Jurkat, Clone E6-1 (cell line): ENCODE measurements around the gene MRPL42.
"Not testable (repeated sequence)": the region's sequence is repeated elsewhere in the genome, so short reads cannot be mapped to it uniquely, and the experiment has no call there.

ENCODE experiments used
- DNase-seq: peaks from one replicate; pipeline ENCODE4 v3.0.0-alpha.2; 2011; ENCODE audit warnings: low read depth, low spot score
- H3K4me3 ChIP-seq: 2 replicates; pipeline ENCODE4 v1.5.1; 2011; ENCODE audit warnings: mild to moderate bottlenecking, low read length, control low read depth, moderate library complexity

MRPL42 gene

DNA sequence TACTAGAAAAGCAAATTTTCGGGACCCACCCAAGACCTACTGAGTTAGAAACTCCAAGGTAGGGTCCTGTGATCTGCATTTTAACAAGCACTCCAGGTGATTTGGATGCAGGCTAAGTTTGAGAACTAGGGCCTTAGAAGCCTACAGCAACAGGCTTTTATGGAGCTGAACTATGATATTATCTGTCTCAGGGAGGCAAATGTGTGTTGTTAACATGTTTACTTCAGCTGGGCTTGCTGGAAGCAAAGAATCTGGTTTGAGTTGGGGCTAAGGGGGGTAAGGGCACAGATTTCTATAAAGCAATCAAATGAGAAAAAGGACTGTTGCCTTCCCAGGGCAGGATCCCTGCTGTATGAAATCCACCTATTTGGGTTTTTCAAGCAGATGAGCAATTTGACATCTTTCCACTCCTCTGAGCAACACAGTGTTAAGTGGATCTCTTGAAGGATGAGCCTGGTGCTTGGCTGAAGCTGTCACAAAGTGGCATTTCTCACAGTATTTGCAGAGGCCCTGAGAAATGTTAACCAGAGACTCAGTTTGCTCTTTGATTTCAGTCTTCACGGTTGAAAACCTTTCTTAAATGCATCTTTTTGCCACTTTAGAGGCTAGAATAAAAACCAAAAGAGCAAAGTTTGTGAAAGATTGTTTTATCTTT is 68.9 kb downstream of the MRPL42 start:
- H3K4me3 ChIP-seq: no peak overlapping the region
- DNase-seq: no peak

DNA sequence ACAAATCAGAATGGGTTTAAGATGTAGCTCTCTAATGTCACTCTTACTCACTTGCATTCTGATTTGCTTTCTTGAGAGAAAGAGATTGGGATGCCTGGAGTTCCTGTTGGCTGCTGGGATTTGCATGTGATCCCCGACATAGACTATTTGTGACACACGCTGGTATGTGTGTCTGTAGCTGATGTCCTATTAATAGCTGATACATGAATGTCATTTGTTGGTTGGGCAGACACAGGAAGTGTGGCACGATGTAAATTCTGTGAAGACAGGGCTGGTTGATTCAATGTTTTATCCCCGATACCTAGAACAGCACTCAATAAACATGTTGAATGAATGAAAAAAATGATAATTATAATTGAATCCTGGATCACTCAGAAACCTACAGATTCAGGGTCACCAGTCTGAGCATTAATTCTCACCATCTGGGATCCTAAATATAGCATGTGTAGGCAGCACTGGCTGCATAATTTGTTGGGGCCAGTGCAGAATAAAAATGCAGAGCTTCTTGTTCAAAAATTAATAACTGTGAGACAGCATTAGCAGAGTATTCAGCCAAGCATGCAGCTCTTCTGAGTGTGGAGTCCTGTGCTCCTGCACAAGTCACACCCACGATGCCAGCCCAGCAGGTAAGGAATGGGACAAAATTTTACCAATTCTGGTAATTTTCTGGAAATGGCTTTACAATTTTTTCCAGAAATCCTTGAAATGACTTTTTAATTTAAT is 69.6 kb downstream of the MRPL42 start:
- no peak for DNase-seq
- H3K4me3 ChIP-seq: no peak overlapping the region

DNA sequence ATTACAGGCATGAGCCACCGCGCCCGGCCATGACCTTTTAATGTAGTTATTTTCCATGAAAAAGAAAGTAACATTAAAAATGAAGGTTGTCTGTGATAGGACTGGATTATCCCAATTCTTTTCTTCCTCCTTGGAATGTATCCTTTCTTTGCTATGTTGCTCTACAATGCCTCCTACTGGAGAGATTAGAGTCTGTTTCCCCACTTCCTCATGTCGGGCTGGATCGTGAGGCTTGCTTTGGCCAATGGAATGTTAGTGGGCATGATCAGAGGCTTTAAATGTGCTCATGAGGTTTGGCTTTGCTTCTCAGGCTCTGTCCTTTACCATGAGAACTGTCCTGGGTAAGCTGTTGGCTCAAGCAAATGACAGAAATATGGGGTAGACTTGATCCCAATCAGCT is 70.5 kb downstream of the MRPL42 start:
- H3K4me3 ChIP-seq: no peak overlapping the region
- no peak for DNase-seq

DNA sequence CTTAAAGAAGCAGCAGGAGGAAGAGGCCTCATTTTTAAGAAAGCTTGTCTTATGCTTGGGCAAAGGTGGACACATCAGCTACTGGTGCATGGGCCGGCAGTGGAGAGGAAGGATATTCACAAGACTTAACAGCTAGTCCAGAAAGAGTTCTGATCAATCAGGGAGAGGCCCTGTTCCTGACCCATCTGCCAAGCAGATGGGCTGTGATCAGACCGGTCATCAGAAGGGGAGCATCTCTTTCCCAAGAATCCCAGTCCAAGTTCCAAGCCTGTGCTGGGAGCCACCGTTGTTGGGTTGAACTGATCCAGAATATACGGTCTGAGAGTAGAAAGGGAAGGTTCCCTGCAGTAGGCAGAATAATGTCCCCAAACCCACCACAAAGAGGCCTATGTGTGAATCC is 72.5 kb downstream of the MRPL42 start:
- no peak for DNase-seq

DNA sequence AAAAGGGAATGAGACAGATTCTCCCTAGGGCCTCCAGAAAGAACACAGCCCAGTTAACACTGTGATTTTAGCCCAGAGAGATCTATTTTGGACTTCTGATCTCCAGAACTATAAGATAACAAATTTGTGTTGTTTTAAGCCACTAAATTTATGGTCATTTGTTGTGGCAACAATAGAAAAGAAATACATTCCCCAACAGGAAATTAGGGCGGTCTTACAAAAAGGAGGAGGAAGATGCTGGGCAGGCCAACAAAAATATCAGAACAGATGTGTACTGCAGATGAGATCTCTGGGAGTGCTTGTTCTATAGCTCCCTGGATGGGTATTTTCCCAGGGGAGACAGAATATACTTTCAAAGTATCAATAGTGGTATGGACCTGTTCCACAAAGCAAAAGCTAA is 73.2 kb downstream of the MRPL42 start:
- no peak overlapping the region for H3K4me3 ChIP-seq
- no peak for DNase-seq

More for the DNA sequence above, 72.5 kb downstream of the MRPL42 start:
- H3K4me3 ChIP-seq: no peak overlapping the region

DNA sequence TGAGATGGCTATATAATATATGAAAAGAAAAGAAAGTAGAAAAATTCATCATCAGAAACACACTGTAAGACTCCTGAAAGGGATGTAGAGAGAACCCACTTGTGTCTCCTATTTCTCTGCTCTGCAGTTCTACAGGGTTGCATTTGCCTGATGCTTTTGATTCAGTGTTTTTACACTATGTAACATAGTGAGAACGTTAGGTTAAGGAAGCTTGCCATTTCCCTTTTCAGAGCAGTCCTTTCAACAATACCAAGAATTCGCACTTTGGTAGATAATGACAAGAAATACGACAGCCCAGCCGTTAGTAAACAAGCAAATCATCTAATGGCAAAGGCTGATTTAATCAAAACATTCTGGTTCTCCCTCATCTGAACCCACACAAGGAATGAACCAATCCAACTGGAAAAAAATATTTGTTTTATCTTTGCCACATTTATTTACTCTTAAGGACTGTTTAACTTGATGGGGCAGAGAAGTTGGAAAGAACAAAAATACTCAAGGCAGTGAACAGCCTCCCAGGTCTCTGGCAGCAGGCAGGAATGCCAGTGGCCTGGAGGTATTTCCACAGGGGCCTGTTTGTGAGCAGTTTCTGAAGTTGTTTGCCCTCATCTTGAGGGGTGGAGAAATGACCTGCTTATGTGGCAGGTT is 74.4 kb downstream of the MRPL42 start:
- no peak for DNase-seq
- no peak overlapping the region for H3K4me3 ChIP-seq

DNA sequence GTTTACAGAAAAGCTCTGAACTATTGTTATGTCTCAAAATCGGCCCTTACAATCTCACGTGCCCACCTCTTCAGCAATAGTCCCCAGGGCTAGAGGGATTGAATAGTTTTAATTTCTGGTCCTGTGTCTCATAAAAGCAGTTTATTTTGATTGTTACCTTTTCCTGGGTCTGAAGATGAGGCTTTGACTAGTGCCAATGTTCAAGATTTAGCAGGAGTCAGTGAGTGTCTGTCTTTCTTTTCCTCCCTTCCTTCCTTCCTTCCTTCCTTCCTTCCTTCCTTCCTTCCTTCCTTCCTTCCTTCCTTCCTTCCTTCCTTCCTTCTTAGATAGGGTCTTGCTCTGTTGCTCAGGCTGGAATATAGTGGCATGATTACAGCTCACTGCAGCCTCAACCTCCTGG is 80.5 kb downstream of the MRPL42 start:
- H3K4me3 ChIP-seq: no peak overlapping the region
- no peak for DNase-seq

DNA sequence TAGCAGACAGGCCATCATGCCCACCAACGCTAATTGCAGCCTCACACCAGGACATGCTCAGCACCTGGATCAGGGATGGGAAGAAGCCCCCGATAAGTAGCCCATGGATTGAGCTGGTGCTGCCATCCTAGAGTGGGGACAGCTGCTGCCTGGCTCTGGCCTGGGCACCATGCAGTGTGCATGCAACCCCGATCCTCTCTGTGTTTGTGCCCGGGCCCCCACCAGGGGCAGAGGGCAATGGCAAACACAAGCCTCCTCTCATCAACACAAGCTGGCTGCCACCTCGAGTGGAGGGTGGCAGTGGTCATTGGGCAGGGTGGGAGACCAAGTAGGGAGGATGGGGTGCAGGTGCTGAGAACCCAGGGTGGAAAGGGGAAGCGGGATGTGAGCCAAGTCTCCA is 81.9 kb downstream of the MRPL42 start:
- DNase-seq: no peak

DNA sequence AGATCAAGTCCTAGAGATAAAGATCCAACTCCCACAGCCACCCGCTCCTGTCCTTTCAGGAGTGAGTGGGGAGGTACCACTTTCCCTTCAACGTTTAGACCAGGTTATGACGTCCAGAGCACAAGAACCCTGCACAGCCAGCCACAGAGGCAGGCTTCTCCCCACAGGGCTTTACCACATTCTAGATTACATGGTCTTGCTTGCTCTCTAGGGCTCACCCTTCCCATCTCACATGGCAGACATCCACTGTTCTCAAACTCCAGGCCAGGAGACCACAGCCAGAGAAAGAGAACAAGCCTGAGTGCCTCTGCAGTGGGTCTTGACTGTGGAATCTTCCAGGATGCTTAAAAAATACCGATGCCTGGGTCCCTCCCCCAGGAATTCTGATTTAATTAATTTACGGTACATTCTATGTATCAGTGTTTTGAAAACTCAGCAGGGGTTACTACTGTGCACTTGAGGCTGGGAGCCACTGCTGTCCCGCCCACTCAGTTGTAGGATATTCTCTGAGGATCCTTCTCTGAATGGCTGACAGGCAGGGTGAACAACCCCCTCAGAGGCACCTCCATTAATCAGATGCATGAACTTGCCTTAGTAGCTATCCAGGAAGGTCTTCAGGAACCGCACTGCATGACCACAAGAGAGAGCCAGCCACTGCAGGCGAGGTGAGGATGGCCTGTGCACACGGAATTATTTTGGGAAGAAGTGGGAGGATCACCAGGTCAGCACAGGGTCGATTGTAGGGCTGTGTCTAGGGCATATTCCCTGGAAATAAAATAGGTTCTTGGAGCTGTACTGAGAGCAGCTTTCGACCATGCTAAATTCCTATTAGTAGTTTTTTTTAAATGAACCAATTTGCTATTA is 83.7 kb downstream of the MRPL42 start:
- no peak for DNase-seq
- H3K4me3 ChIP-seq: no peak overlapping the region

More for the DNA sequence above, 81.9 kb downstream of the MRPL42 start:
- H3K4me3 ChIP-seq: no peak overlapping the region

DNA sequence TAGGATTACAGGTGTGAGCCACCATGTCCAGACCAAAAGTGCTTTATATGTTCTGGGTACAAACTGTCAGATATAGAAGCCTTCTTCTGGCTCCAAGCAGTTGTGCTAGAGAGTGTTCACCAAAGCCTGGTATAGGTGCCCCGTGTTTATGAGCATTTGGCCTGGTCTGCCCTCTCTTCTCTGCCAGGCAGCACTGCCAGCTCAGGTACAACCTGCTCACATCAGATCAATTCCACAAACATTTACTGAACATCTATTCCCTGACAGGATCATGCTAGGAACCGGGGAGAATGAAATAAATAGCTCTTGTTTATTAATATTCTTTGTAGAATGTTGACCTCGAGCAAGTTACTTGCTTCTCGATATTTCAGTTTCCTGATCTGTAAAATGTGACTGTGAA is 85.1 kb downstream of the MRPL42 start:
- H3K4me3 ChIP-seq: no peak overlapping the region
- DNase-seq: no peak

DNA sequence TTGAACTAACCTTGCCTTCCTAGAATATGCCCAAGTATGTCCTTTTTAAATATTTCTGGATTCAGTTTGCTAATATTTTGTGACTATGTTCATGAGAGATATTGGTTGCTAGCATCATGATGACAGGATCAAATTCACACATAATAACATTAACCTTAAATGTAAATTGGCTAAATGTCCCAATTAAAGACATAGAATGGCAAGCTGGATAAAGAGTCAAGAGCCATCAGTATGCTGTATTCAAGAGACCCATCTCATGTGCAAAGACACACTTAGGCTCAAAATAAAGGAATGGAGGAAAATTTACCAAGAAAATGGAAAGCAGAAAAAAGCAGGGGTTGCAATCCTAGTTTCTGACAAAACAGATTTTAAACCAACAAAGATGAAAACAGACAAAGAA is 90.6 kb downstream of the MRPL42 start:
- not testable (repeated sequence) for H3K4me3 ChIP-seq, DNase-seq

DNA sequence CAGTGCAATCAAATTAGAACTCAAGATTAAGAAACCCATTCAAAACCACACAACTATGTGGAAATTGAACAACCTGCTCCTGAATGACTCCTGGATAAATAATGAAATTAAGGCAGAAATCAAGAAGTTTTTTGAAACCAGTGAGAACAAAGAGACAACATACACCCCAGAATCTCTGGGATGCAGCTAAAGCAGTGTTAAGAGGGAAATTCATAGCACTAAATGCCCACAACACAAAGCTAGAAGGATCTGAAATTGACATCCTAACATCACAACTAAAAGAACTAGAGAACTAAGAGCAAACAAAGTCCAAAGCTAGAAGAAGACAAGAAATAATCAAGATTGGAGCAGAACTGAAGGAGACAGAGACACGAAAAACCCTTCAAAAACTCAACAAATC is 91.4 kb downstream of the MRPL42 start:
- not testable (repeated sequence) for DNase-seq, H3K4me3 ChIP-seq

DNA sequence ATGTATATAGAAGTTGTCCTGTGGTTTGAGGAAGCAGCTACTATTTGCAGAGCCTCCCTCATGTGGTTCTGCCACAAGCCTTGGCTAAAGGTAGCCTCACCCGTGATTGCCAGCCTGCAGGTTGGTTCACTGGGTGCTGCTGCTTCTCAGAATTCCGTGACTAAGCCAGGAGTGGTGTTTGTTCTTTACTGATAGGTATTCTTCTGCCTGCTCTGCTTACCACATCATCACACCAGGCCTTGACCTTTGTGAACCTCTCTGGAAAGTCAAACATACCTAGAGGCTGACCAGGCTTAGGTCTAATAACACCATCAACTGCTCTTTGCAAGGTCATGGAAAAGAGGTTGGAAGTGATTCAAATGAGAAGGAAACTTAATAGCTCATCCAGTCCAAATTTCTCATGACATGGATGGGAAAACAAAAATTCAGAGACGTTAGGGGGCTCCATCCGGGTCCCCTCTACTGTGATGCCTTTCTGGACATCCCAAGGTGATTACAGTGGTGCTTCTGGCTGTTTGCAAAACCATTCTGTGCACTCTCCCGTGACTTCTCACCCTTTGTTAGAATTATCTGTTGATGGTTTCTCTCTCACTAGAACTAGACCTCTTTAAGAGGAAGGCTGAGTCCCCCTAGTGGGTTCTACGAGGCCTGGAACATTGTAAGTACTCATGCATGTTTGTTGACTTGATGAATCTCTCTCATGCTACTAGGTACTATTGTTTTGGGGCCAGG is 96.7 kb downstream of the MRPL42 start:
- peak; percentile 39 for DNase-seq
- H3K4me3 ChIP-seq: no peak overlapping the region

DNA sequence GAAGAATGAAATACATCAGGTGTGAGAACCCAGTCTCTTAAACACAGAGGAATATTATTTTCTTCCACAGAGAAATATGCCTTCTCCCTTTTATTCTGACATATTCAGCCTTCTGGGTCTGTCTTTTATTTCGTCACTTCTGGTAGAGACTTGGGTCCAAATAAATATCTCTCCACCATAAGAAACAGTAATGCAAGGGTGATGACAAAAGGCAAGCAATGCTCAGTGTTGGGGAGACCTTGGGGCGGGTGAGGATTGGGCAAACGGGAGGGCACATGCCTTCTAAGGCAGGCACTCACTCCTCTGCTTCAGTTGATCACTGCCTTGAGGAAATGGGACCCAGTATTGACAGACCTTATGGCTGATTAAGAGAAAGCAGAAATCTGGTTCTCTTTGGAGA is 98.4 kb downstream of the MRPL42 start:
- no peak overlapping the region for H3K4me3 ChIP-seq
- no peak for DNase-seq
